Brain microvascular endothelial cell (primary cell): ENCODE data around the gene NFIX.

ENCODE experiments used
- DNase-seq: peaks from one replicate; pipeline ENCODE4 v3.0.0-alpha.2; 2020
- H3K27ac ChIP-seq: fragments of 250-450 bp; sonication (Bioruptor Pico); 2 replicates; pipeline ENCODE4 v1.5.1; 2020; ENCODE audit warnings: mild to moderate bottlenecking, moderate library complexity
- H3K27me3 ChIP-seq: fragments of 250-450 bp; sonication (Bioruptor Pico); replicated peaks from 2 replicates; pipeline ENCODE4 v1.5.1; 2020; ENCODE audit warnings: mild to moderate bottlenecking
- H3K36me3 ChIP-seq: fragments of 250-450 bp; sonication (Bioruptor Pico); replicated peaks from 2 replicates; pipeline ENCODE4 v1.5.1; 2020; ENCODE audit warnings: mild to moderate bottlenecking
- H3K4me3 ChIP-seq: 2 replicates; pipeline ENCODE4 v1.5.1; 2011; ENCODE audit warnings: low read depth, mild to moderate bottlenecking, control low read depth, low read length, moderate library complexity
- in situ Hi-C: cut with HindIII; loops from 2 replicates; pipeline ENCODE4 v1.10.0; 2017; ENCODE audit warnings: low sequenced_read_pairs, low pct_ligation_motif_present
- TF ChIP-seq, protein P1 (sequence below): IDR thresholded peaks from 2 replicates; pipeline ENCODE4 v1.5.1; 2011; ENCODE audit warnings: low read depth, mild to moderate bottlenecking, moderate library complexity, low read length, control low read depth, inconsistent platforms; ENCODE audit errors: missing control alignments

NFIX gene

DNA sequence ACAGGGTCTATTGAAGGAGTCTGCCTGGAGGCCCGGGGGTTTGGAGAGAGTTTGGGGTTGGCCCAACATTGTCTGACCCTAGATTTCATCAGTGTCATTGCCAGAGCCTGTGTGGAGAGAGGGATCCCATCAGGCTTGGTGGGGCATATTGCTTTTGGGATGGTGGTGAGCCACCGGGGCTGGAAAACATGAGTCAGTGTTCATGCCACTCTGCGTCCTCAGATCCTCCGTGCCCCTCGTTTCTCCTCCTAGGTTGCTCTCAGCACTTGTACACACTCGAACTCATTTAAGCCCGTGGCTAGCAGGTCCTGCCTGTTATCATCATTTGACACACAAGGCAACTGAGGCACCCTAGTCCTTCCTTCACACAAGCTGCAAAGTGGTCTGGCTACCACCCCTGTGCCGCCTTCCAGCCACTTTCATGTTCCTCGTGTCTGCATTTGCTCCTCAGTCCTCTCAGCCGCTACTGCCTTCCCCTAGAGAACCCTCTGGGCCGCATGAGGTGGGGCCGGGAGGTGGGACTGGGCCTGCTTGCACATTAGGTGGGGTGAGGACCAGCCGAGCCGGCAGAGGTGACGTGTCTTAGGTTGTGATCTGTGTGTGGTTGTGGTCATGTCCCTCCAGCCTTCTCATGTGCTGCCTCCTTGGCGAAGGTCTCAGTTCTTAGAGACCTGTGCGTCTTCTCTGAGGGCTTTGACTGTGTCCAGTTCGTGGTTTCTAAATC, 126.4 kb downstream of the NFIX start:
- TF ChIP-seq, protein P1, sequence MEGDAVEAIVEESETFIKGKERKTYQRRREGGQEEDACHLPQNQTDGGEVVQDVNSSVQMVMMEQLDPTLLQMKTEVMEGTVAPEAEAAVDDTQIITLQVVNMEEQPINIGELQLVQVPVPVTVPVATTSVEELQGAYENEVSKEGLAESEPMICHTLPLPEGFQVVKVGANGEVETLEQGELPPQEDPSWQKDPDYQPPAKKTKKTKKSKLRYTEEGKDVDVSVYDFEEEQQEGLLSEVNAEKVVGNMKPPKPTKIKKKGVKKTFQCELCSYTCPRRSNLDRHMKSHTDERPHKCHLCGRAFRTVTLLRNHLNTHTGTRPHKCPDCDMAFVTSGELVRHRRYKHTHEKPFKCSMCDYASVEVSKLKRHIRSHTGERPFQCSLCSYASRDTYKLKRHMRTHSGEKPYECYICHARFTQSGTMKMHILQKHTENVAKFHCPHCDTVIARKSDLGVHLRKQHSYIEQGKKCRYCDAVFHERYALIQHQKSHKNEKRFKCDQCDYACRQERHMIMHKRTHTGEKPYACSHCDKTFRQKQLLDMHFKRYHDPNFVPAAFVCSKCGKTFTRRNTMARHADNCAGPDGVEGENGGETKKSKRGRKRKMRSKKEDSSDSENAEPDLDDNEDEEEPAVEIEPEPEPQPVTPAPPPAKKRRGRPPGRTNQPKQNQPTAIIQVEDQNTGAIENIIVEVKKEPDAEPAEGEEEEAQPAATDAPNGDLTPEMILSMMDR: no peak
- DNase-seq: no peak
- in situ Hi-C loops: no loop called here
- peaks cover 19% of the 10 kb centered on the region for H3K36me3 ChIP-seq
- no peak overlapping the region for H3K4me3 ChIP-seq
- peak overlapping the region; percentile 90 for H3K27ac ChIP-seq
- no peaks in the 10 kb centered on the region for H3K27me3 ChIP-seq

- in situ Hi-C loops: no loop called here
- DNase-seq: peak; percentile 23
- H3K27ac ChIP-seq: peak overlapping the region; percentile 90
- TF ChIP-seq, protein P1: no peak
- H3K36me3 ChIP-seq: peaks cover 20% of the 10 kb centered on the region
- H3K27me3 ChIP-seq: no peaks in the 10 kb centered on the region
- H3K4me3 ChIP-seq: no peak overlapping the region
Measured at GRCh38 chr19:13122275-13122878, 127.1 kb downstream of the NFIX start.

- Histone ChIP-seq H3K27me3 (no peaks in the 10 kb centered on the region), H3K4me3 (no peak overlapping the region), H3K36me3 (peaks cover 20% of the 10 kb centered on the region), H3K27ac (no peak overlapping the region)
- in situ Hi-C loops: no loop called here
- no peak for DNase-seq
- TF ChIP-seq, protein P1: no peak
Measured at GRCh38 chr19:13122980-13123957, 128.0 kb downstream of the NFIX start.

DNA sequence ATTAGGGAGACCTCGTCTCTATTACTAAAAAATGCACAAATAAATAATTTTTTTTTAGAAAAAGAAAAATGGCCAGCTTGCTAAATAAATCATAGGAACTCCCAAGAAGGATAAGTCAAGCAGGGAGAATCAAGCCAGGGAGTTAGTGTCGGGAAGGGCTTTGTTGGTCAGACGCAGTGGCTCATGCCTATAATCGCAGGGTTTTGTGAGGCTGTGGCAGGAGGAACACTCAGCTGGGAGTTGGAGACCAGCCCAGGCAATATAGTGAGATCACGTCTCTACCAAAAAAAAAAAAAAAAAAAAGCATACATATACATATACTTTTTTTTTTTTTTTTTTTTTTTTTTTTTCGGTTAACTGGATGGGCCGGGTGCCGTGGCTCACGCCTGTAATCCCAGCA, 131.8 kb downstream of the NFIX start:
- Histone ChIP-seq H3K4me3 (no peak overlapping the region), H3K36me3 (peaks cover 23% of the 10 kb centered on the region), H3K27me3 (no peaks in the 10 kb centered on the region), H3K27ac (no peak overlapping the region)
- in situ Hi-C loops: no loop called here
- TF ChIP-seq, protein P1: no peak
- no peak for DNase-seq

DNA sequence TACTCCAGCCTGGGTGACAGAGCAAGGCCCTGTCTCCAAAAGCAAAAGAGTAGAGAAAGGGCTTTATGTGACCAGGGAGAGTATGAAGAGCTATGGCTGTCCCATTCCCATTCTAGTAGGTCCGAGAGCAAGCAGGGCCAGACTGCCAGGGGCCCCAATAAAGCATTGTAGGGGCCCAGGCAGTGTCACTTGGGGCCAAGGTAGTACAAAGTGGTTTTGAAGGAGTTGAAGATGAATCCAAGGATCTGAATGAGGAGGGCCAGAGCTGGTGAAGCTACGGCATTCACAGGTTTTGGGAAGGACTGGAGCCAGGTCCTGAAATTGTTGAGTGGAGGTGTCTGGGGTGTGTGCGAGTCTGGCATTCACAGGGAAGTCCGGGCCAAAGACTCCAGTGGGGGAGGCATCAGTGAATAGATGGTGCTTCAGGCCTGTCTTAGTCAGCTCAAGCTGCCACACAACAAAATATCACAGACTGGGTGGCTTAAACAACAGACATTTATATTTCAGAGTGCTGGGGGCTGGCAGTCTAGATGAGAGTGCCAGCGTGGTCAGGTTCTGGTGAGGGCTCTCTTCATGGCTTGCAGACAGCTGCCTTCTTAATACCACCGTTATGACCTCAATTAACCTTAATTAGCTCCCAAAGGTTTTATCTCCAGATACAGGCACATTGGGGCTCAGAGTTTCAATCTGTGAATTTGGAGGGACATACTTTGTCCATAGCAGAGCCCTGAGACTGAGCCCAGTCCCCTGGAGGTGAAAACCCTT, 132.7 kb downstream of the NFIX start:
- TF ChIP-seq, protein P1: no peak
- Histone ChIP-seq H3K27me3 (no peaks in the 10 kb centered on the region), H3K27ac (no peak overlapping the region), H3K4me3 (no peak overlapping the region), H3K36me3 (peaks cover 25% of the 10 kb centered on the region)
- DNase-seq: no peak
- in situ Hi-C loops: no loop called here
